Ovary (tissue), 3 donors: ENCODE measurements around the gene UGT1A6.

Source experiments
- POLR2A ChIP-seq: fragments of 450-650 bp; IDR thresholded peaks from one replicate; pipeline ENCODE4 v1.6.1; 2017; ENCODE audit warnings: antibody characterized with exemption, mild to moderate bottlenecking, moderate library complexity
- TF ChIP-seq, protein P1 (sequence below), 3 donors: fragments of 450-650 bp in 2 of 3; fragments of 200-600 bp in 1 of 3; IDR thresholded peaks; one replicate each; pipeline versions ENCODE4 v1.5.1 to v1.8.0; 2016 to 2022; ENCODE audit warnings: antibody characterized with exemption in 3 of 3, mild to moderate bottlenecking in 1 of 3
- donor health status: DM: no; HTN: no; CAD: no.

DNA sequence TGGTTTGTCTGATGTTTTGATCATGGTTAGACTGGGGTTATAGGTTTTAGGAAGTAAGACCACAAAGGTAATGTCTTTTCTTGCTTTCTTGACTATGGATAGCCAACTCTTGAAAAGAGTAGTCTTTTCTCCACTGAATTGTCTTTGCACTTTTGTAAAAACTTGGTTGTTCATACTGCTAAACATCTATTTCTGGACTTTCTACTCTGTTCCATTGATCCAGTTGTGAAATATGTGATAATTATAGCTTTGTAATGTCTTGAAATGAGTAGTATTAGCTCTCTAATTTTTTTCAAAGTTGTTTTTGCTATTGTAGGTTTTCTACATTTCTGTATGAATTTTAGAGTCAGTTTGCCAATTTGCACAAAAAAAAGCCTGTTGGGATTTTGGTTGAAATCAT is 34.1 kb upstream of the UGT1A6 start:
- TF ChIP-seq, protein P1, sequence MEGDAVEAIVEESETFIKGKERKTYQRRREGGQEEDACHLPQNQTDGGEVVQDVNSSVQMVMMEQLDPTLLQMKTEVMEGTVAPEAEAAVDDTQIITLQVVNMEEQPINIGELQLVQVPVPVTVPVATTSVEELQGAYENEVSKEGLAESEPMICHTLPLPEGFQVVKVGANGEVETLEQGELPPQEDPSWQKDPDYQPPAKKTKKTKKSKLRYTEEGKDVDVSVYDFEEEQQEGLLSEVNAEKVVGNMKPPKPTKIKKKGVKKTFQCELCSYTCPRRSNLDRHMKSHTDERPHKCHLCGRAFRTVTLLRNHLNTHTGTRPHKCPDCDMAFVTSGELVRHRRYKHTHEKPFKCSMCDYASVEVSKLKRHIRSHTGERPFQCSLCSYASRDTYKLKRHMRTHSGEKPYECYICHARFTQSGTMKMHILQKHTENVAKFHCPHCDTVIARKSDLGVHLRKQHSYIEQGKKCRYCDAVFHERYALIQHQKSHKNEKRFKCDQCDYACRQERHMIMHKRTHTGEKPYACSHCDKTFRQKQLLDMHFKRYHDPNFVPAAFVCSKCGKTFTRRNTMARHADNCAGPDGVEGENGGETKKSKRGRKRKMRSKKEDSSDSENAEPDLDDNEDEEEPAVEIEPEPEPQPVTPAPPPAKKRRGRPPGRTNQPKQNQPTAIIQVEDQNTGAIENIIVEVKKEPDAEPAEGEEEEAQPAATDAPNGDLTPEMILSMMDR (IDR thresholded peaks at IDR 0.05) = no peak
- no peak for TF ChIP-seq POLR2A
